Calu3 (cell line): ENCODE data around the gene MORN4. TPM values are rescaled to one million over a fixed set of nuclear protein-coding genes. Genes with fewer than 3 reads are reported as not detected.
A peak's percentile ranks its signal among the peaks of the same experiment; 100 is the strongest.

Experiments
- BruUV-seq: library from RNA; stranded (reverse); fragments of 400-500 nt; replicated peaks from 2 replicates; lab custom pipeline; 2021; lab: Mats Ljungman, UMichigan
- CTCF ChIA-PET: fragments of 300-600 bp; sonication (Branson Sonifier 250); formaldehyde crosslinking; loops from one replicate; lab custom pipeline; 2022; ENCODE audit warnings: antibody characterized with exemption; lab: Charles Lee
- DNase-seq: peaks from one replicate; pipeline ENCODE4 v3.0.0; 2022
- H3K27ac Mint-ChIP-seq: one replicate; pipeline ENCODE4 v1.8.0; 2022; ENCODE audit warnings: mixed read lengths; ENCODE audit not compliant: unreplicated experiment
- H3K27me3 Mint-ChIP-seq: one replicate; pipeline ENCODE4 v1.8.0; 2022; ENCODE audit warnings: mixed read lengths; ENCODE audit not compliant: unreplicated experiment
- H3K36me3 Mint-ChIP-seq: one replicate; pipeline ENCODE4 v1.8.0; 2022; ENCODE audit warnings: mild to moderate bottlenecking, moderate library complexity, mixed read lengths; ENCODE audit not compliant: insufficient read depth, unreplicated experiment
- H3K4me1 Mint-ChIP-seq: one replicate; pipeline ENCODE4 v1.8.0; 2022; ENCODE audit warnings: mild to moderate bottlenecking, low read depth, mixed read lengths; ENCODE audit not compliant: unreplicated experiment
- H3K4me3 Mint-ChIP-seq: one replicate; pipeline ENCODE4 v1.8.0; 2022; ENCODE audit warnings: mild to moderate bottlenecking, low read depth, moderate library complexity, mixed read lengths; ENCODE audit not compliant: unreplicated experiment
- H3K9me3 Mint-ChIP-seq: one replicate; pipeline ENCODE4 v1.8.0; 2022; ENCODE audit warnings: low read depth, mixed read lengths; ENCODE audit not compliant: unreplicated experiment
- CTCF ChIP-seq: fragments of 200-600 bp; IDR thresholded peaks from one replicate; pipeline ENCODE4 v1.8.0; 2022; ENCODE audit warnings: antibody characterized with exemption; ENCODE audit not compliant: unreplicated experiment
- intact Hi-C: fragments of 100-400 bp; cut with micrococcal nuclease; formaldehyde crosslinking; loops from one replicate; pipeline ENCODE4 v1.10.0; 2022; ENCODE audit not compliant: unreplicated experiment
- total RNA-seq: library from RNA; stranded (reverse); gene quantifications from 2 replicates; pipeline ENCODE4 v1.2.3, GENCODE V29; 2022

The MORN4 gene
- total RNA-seq, 1 experiment from 2014 or later = 6.2 TPM

- peak; percentile 49 for DNase-seq
- peak; percentile 79 for TF ChIP-seq CTCF
- CTCF ChIA-PET = interaction anchor here (0.6 to 1.3 kb wide), 8 partner anchors 8 to 57 kb away, joined by 3 to 6 read pairs (median 4); partner anchors contain the start of gene AVPI1
- Mint-ChIP-seq H3K4me1 (no peaks in the 10 kb centered on the region), H3K9me3 (no peaks in the 10 kb centered on the region), H3K27me3 (no peaks in the 10 kb centered on the region), H3K4me3 (no peak overlapping the region), H3K27ac (no peak overlapping the region), H3K36me3 (peaks cover 34% of the 10 kb centered on the region)
- intact Hi-C loops = loop anchor here (1.0 to 5.0 kb wide), 2 partner anchors 40 to 54 kb away; no protein-coding TSS in a partner anchor
- BruUV-seq = no TSS peak
Observed at GRCh38 chr10:97676770-97677581, 43.7 kb upstream of the MORN4 start.

GRCh38 chr10:97675222-97675621 is 41.9 kb upstream of the MORN4 start:
- H3K4me3 Mint-ChIP-seq = no peak overlapping the region
- CTCF ChIA-PET = interaction anchor here (1.3 kb wide), 1 partner anchor 12 kb away, joined by 3 read pairs; the partner anchor contains the start of gene AVPI1
- H3K9me3 Mint-ChIP-seq = no peaks in the 10 kb centered on the region
- DNase-seq = no peak
- H3K4me1 Mint-ChIP-seq = no peaks in the 10 kb centered on the region
- intact Hi-C loops = loop anchor here (5.0 kb wide), 1 partner anchor 42 kb away; no protein-coding TSS in a partner anchor
- no peaks in the 10 kb centered on the region for H3K27me3 Mint-ChIP-seq
- H3K27ac Mint-ChIP-seq = no peak overlapping the region
- TF ChIP-seq CTCF = no peak
- no TSS peak for BruUV-seq
- peaks cover 47% of the 10 kb centered on the region for H3K36me3 Mint-ChIP-seq

GRCh38 chr10:97673736-97674525 is 40.6 kb upstream of the MORN4 start:
- no peak for TF ChIP-seq CTCF
- no TSS peak for BruUV-seq
- Mint-ChIP-seq H3K27ac (no peak overlapping the region), H3K9me3 (no peaks in the 10 kb centered on the region), H3K27me3 (no peaks in the 10 kb centered on the region), H3K36me3 (peaks cover 47% of the 10 kb centered on the region), H3K4me3 (no peak overlapping the region), H3K4me1 (no peaks in the 10 kb centered on the region)
- CTCF ChIA-PET = interaction anchor here (0.8 kb wide), 1 partner anchor 10 kb away, joined by 3 read pairs; no protein-coding TSS in a partner anchor
- DNase-seq = no peak
- intact Hi-C loops = no loop called here

- no peak for DNase-seq
- H3K4me3 Mint-ChIP-seq = no peak overlapping the region
- CTCF ChIA-PET = no interaction called here
- TF ChIP-seq CTCF = no peak
- intact Hi-C loops = no loop called here
- BruUV-seq = no TSS peak
- no peaks in the 10 kb centered on the region for H3K27me3 Mint-ChIP-seq
- H3K4me1 Mint-ChIP-seq = no peaks in the 10 kb centered on the region
- no peak overlapping the region for H3K27ac Mint-ChIP-seq
- H3K36me3 Mint-ChIP-seq = peaks cover 35% of the 10 kb centered on the region
- no peaks in the 10 kb centered on the region for H3K9me3 Mint-ChIP-seq
Observed at GRCh38 chr10:97669571-97669970, 36.3 kb upstream of the MORN4 start.
